ENCODE measurements around the gene LGALS14.
"Not testable (repeated sequence)": the region's sequence is repeated elsewhere in the genome, so short reads cannot be mapped to it uniquely, and the experiment has no call there.

The LGALS14 gene

GRCh38 chr19:39696387-39696786 lies 7.9 kb upstream of the LGALS14 start:
- DNase-seq = no peak

GRCh38 chr19:39698535-39698934 lies 5.7 kb upstream of the LGALS14 start:
- no peak for DNase-seq

- DNase-seq = no peak
Measured at GRCh38 chr19:39701291-39701690, 3.0 kb upstream of the LGALS14 start.

GRCh38 chr19:39705578-39706188 lies 1.4 kb downstream of the LGALS14 start:
- DNase-seq = no peak

GRCh38 chr19:39708594-39708993 lies 4.3 kb downstream of the LGALS14 start:
- no peak for DNase-seq

- no peak for DNase-seq
Measured at GRCh38 chr19:39709026-39709872, 5.0 kb downstream of the LGALS14 start.

- no peak for DNase-seq
Measured at GRCh38 chr19:39710333-39710890, 6.1 kb downstream of the LGALS14 start.

GRCh38 chr19:39720144-39720543 lies 15.9 kb downstream of the LGALS14 start:
- DNase-seq = not testable (repeated sequence)

- DNase-seq = no peak
Measured at GRCh38 chr19:39725995-39726394, 21.7 kb downstream of the LGALS14 start.

- DNase-seq = no peak
Measured at GRCh38 chr19:39727070-39727800, 23.0 kb downstream of the LGALS14 start.

- no peak for DNase-seq
Measured at GRCh38 chr19:39728040-39728439, 23.8 kb downstream of the LGALS14 start.

- no peak for DNase-seq
Measured at GRCh38 chr19:39729594-39729993, 25.3 kb downstream of the LGALS14 start.

- no peak for DNase-seq
Measured at GRCh38 chr19:39731685-39732084, 27.4 kb downstream of the LGALS14 start.

- no peak for DNase-seq
Measured at GRCh38 chr19:39733841-39734240, 29.6 kb downstream of the LGALS14 start.

GRCh38 chr19:39735688-39736087 lies 31.4 kb downstream of the LGALS14 start:
- DNase-seq = no peak

GRCh38 chr19:39736088-39736487 lies 31.8 kb downstream of the LGALS14 start:
- no peak for DNase-seq

GRCh38 chr19:39737351-39737750 lies 33.1 kb downstream of the LGALS14 start:
- DNase-seq = no peak

GRCh38 chr19:39737891-39738290 lies 33.6 kb downstream of the LGALS14 start, which contains the start of gene CLC:
CLC (minus strand) TSS chr19:39738029; CDS start chr19:39737952, 77 bp downstream.
- DNase-seq = no peak

- DNase-seq = no peak
Measured at GRCh38 chr19:39738814-39739213, 34.5 kb downstream of the LGALS14 start.

- no peak for DNase-seq
Measured at GRCh38 chr19:39740395-39740794, 36.1 kb downstream of the LGALS14 start.

- no peak for DNase-seq
Measured at GRCh38 chr19:39745643-39746042, 41.4 kb downstream of the LGALS14 start.

- no peak for DNase-seq
Measured at GRCh38 chr19:39746836-39747529, 42.7 kb downstream of the LGALS14 start.

- no peak for DNase-seq
Measured at GRCh38 chr19:39749981-39750380, 45.7 kb downstream of the LGALS14 start.

Measured in NCI-H187 treated with DMSO at 0.1 percent for 48 hours (cell line).